Activated CD8-positive, alpha-beta T cell treated with anti-CD3 and anti-CD28 coated beads for 36 hours (primary cell): ENCODE data around the gene CDKN2AIPNL. TPM values are rescaled to one million over a fixed set of nuclear protein-coding genes. Genes with fewer than 3 reads are reported as not detected.

Experiments used
- ATAC-seq: fragments of 200-7000 bp; cut with Tn5 transposase; one replicate; pipeline ENCODE4 v1.10.0; 2021; ENCODE audit warnings: mild to moderate bottlenecking, moderate library complexity
- CTCF ChIA-PET: fragments of 350-600 bp; sonication (Branson Sonifier 250); formaldehyde crosslinking; loops from one replicate; lab custom pipeline; 2021; ENCODE audit warnings: antibody characterized with exemption; lab: Charles Lee
- POLR2A ChIA-PET: fragments of 350-600 bp; sonication (Branson Sonifier 250); formaldehyde crosslinking; loops from one replicate; lab custom pipeline; 2021; ENCODE audit warnings: antibody characterized with exemption; lab: Charles Lee
- DNase-seq: peaks from one replicate; pipeline ENCODE4 v3.0.0-alpha.2; 2020
- H3K27ac Mint-ChIP-seq: one replicate; pipeline ENCODE4 v1.8.0; 2021; ENCODE audit warnings: mild to moderate bottlenecking, mixed read lengths
- H3K27me3 Mint-ChIP-seq: one replicate; pipeline ENCODE4 v1.8.0; 2021; ENCODE audit warnings: mixed read lengths
- H3K36me3 Mint-ChIP-seq: one replicate; pipeline ENCODE4 v1.8.0; 2021; ENCODE audit warnings: low read depth, mixed read lengths
- H3K4me1 Mint-ChIP-seq: one replicate; pipeline ENCODE4 v1.8.0; 2021; ENCODE audit warnings: low read depth, mixed read lengths
- H3K4me3 Mint-ChIP-seq: one replicate; pipeline ENCODE4 v1.8.0; 2021; ENCODE audit warnings: mild to moderate bottlenecking, moderate library complexity, mixed read lengths
- H3K9me3 Mint-ChIP-seq: one replicate; pipeline ENCODE4 v1.8.0; 2021; ENCODE audit warnings: mixed read lengths
- intact Hi-C: fragments of 100-400 bp; cut with micrococcal nuclease; formaldehyde crosslinking; loops from one replicate; pipeline ENCODE4 v1.10.0; 2022
- total RNA-seq, 2 experiments: library from RNA; stranded (reverse); gene quantifications; one replicate each; pipeline ENCODE4 v1.2.3, GENCODE V29; 2021
- TF ChIP-seq, protein P1 (sequence below): fragments of 200-600 bp; IDR thresholded peaks from one replicate; pipeline ENCODE4 v1.8.0; 2022; ENCODE audit warnings: antibody characterized with exemption, mild to moderate bottlenecking

The CDKN2AIPNL gene
- total RNA-seq, 2 experiments from 2014 or later = 38.2 to 41.1 TPM

- TF ChIP-seq, protein P1, sequence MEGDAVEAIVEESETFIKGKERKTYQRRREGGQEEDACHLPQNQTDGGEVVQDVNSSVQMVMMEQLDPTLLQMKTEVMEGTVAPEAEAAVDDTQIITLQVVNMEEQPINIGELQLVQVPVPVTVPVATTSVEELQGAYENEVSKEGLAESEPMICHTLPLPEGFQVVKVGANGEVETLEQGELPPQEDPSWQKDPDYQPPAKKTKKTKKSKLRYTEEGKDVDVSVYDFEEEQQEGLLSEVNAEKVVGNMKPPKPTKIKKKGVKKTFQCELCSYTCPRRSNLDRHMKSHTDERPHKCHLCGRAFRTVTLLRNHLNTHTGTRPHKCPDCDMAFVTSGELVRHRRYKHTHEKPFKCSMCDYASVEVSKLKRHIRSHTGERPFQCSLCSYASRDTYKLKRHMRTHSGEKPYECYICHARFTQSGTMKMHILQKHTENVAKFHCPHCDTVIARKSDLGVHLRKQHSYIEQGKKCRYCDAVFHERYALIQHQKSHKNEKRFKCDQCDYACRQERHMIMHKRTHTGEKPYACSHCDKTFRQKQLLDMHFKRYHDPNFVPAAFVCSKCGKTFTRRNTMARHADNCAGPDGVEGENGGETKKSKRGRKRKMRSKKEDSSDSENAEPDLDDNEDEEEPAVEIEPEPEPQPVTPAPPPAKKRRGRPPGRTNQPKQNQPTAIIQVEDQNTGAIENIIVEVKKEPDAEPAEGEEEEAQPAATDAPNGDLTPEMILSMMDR = no peak
- Mint-ChIP-seq H3K27me3 (no peaks in the 10 kb centered on the region), H3K4me1 (peaks cover 11% of the 10 kb centered on the region), H3K27ac (no peak overlapping the region), H3K9me3 (no peaks in the 10 kb centered on the region), H3K36me3 (peaks cover 44% of the 10 kb centered on the region), H3K4me3 (no peak overlapping the region)
- no peak for DNase-seq
- CTCF ChIA-PET = interaction anchor here (0.9 to 2.5 kb wide), 7 partner anchors 10 to 191 kb away, joined by 3 to 16 read pairs (median 3); partner anchors contain the start of gene CDKN2AIPNL
- POLR2A ChIA-PET = interaction anchor here (0.9 to 1.7 kb wide), 4 partner anchors 9 to 20 kb away, joined by 3 to 6 read pairs (median 4); no protein-coding TSS in a partner anchor
- intact Hi-C loops = loop anchor here (10.0 kb wide), 1 partner anchor 189 kb away; no protein-coding TSS in a partner anchor
- ATAC-seq = no peak
Measured at GRCh38 chr5:134396274-134396673, 15.4 kb downstream of the CDKN2AIPNL start.

GRCh38 chr5:134394932-134395331 is 16.7 kb downstream of the CDKN2AIPNL start:
- Mint-ChIP-seq H3K36me3 (peaks cover 50% of the 10 kb centered on the region), H3K4me1 (peaks cover 11% of the 10 kb centered on the region), H3K4me3 (no peak overlapping the region), H3K27me3 (no peaks in the 10 kb centered on the region), H3K27ac (no peak overlapping the region), H3K9me3 (no peaks in the 10 kb centered on the region)
- TF ChIP-seq, protein P1 = no peak
- ATAC-seq (no peak), DNase-seq (no peak)
- ChIA-PET CTCF (interaction anchor here (1.3 to 1.6 kb wide), 2 partner anchors 19 to 192 kb away, joined by 3 to 7 read pairs; no protein-coding TSS in a partner anchor), POLR2A (no interaction called here)
- intact Hi-C loops = loop anchor here (10.0 kb wide), 1 partner anchor 190 kb away; no protein-coding TSS in a partner anchor

- TF ChIP-seq, protein P1 = no peak
- Mint-ChIP-seq H3K9me3 (no peaks in the 10 kb centered on the region), H3K36me3 (peaks cover 50% of the 10 kb centered on the region), H3K4me3 (no peak overlapping the region), H3K27ac (peak overlapping the region; percentile 3), H3K27me3 (no peaks in the 10 kb centered on the region), H3K4me1 (peaks cover 11% of the 10 kb centered on the region)
- ATAC-seq = no peak
- CTCF ChIA-PET = interaction anchor here (1.6 kb wide), 1 partner anchor 11 kb away, joined by 10 read pairs; no protein-coding TSS in a partner anchor
- POLR2A ChIA-PET = interaction anchor here (1.1 kb wide), 1 partner anchor 12 kb away, joined by 3 read pairs; no protein-coding TSS in a partner anchor
- intact Hi-C loops = loop anchor here (10.0 kb wide), 1 partner anchor 192 kb away; no protein-coding TSS in a partner anchor
- no peak for DNase-seq
Measured at GRCh38 chr5:134392301-134392700, 19.4 kb downstream of the CDKN2AIPNL start.

DNA sequence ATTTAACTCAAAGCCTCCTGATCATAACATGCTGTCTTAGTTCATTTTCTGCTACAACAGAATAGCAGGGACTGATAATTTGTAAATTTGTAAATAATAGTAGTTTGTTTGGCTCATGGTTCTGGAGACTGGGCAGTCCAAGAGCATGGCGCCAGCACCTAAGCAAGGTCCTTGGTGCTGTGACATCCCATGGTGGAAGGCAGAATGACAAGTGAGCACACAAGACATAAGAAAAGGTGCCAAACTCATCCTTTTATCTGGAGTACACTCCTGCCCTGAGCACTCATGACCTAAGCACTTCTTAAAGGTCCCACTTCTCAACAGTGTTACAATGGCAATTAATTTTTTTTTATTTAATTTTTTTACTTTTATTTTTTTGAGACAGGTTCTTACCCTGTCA is 24.2 kb downstream of the CDKN2AIPNL start:
- no peak for DNase-seq
- Mint-ChIP-seq H3K27ac (peak overlapping the region; percentile 2), H3K4me1 (peaks cover 16% of the 10 kb centered on the region), H3K27me3 (no peaks in the 10 kb centered on the region), H3K36me3 (peaks cover 54% of the 10 kb centered on the region), H3K9me3 (no peaks in the 10 kb centered on the region), H3K4me3 (no peak overlapping the region)
- intact Hi-C loops = no loop called here
- CTCF ChIA-PET = interaction anchor here (0.8 kb wide), 1 partner anchor 200 kb away, joined by 3 read pairs; no protein-coding TSS in a partner anchor
- POLR2A ChIA-PET = interaction anchor here (0.6 to 1.6 kb wide), 3 partner anchors 9 to 29 kb away, joined by 4 to 6 read pairs (median 4); partner anchors contain the start of gene UBE2B
- TF ChIP-seq, protein P1 = no peak
- no peak for ATAC-seq
